ENCODE measurements around the gene SYNE1.

- TF ChIP-seq ZBTB33 (IDR thresholded peaks at IDR 0.05) (no peak), CTCF (IDR thresholded peaks at IDR 0.05; ENCODE audit: low read depth, low read length, missing input control) (no peak), GABPA (IDR thresholded peaks at IDR 0.05 in 1 of 2, conservative IDR thresholded peaks at IDR 0.05 in 1 of 2) (no peak), YY1 (IDR thresholded peaks at IDR 0.05) (no peak), REST (IDR thresholded peaks at IDR 0.05) (no peak), MAX (IDR thresholded peaks at IDR 0.05) (no peak), JUND (IDR thresholded peaks at IDR 0.05) (no peak), RAD21 (IDR thresholded peaks at IDR 0.05) (no peak), TAF1 (conservative IDR thresholded peaks at IDR 0.05) (no peak), RXRA (IDR thresholded peaks at IDR 0.05) (no peak), EGR1 (IDR thresholded peaks at IDR 0.05; ENCODE audit: low read depth in 2 of 2) (no peak)
Observed at GRCh38 chr6:152313542-152314482, 323.4 kb downstream of the SYNE1 start.
